OCI-LY1 (cell line): ENCODE data around the gene AKIRIN2.
"Not testable (repeated sequence)": the region's sequence is repeated elsewhere in the genome, so short reads cannot be mapped to it uniquely, and the experiment has no call there.

ENCODE experiments used
- EZH2 ChIP-seq: fragments of 200-600 bp; sonication (generic), shearing (Covaris generic); IDR thresholded peaks from 2 replicates; pipeline ENCODE4 v1.8.0; 2017; ENCODE audit warnings: borderline replicate concordance, mixed run types, mild to moderate bottlenecking, antibody characterized with exemption, low read length, moderate library complexity, mixed read lengths
- TF ChIP-seq, protein P1 (sequence below): fragments of 200-600 bp; sonication (generic), shearing (Covaris generic); IDR thresholded peaks from 2 replicates; pipeline ENCODE4 v1.5.1; 2017; ENCODE audit warnings: mild to moderate bottlenecking, antibody characterized with exemption, low read length, moderate library complexity, mixed read lengths

DNA sequence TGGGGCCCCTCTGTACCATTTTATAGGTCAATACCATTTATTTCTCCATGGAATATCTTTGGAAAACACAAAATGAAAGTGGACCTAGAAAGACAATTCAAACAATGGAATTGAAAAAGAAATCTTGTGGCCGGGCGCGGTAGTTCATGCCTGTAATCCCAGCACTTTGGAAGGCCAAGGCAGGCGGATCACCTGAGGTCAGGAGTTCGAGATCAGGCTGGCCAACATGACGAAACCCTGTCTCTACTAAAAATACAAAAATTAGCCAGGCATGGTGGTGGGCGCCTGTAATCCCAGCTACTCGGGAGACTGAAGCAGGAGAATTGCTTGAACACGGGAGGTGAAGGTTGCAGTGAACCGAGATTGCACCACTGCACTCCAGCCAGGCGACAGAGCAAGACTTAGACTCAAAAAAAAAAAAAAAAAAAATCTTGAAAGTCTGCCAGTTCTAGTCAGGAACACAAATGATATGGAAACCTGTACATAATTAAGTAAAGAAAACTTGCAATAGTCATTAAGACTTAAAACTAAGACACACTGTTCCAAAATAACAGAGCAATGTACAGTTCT lies 15.3 kb downstream of the AKIRIN2 start:
- TF ChIP-seq, protein P1, sequence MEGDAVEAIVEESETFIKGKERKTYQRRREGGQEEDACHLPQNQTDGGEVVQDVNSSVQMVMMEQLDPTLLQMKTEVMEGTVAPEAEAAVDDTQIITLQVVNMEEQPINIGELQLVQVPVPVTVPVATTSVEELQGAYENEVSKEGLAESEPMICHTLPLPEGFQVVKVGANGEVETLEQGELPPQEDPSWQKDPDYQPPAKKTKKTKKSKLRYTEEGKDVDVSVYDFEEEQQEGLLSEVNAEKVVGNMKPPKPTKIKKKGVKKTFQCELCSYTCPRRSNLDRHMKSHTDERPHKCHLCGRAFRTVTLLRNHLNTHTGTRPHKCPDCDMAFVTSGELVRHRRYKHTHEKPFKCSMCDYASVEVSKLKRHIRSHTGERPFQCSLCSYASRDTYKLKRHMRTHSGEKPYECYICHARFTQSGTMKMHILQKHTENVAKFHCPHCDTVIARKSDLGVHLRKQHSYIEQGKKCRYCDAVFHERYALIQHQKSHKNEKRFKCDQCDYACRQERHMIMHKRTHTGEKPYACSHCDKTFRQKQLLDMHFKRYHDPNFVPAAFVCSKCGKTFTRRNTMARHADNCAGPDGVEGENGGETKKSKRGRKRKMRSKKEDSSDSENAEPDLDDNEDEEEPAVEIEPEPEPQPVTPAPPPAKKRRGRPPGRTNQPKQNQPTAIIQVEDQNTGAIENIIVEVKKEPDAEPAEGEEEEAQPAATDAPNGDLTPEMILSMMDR = not testable (repeated sequence)
- not testable (repeated sequence) for TF ChIP-seq EZH2
